A673 (cell line): ENCODE results near the gene DLX5. TPM values are rescaled to one million over a fixed set of nuclear protein-coding genes. Genes with fewer than 3 reads are reported as not detected.

ENCODE experiments used
- BruUV-seq: library from RNA; stranded (reverse); fragments of 400-500 nt; replicated peaks from 2 replicates; lab custom pipeline; 2021; lab: Mats Ljungman, UMichigan
- CTCF ChIA-PET: fragments of 300-600 bp; sonication (Branson Sonifier 250); formaldehyde crosslinking; loops from one replicate; lab custom pipeline; 2022; ENCODE audit warnings: antibody characterized with exemption; lab: Charles Lee
- POLR2A ChIA-PET: fragments of 300-600 bp; sonication (Branson Sonifier 250); formaldehyde crosslinking; loops from one replicate; lab custom pipeline; 2022; ENCODE audit warnings: antibody characterized with exemption; ENCODE audit not compliant: low non-redundant PET; lab: Charles Lee
- DNase-seq: peaks from one replicate; pipeline ENCODE4 v3.0.0-alpha.2; 2015; ENCODE audit warnings: low spot score
- H3K27ac ChIP-seq: fragments of 200-600 bp; sonication (generic); 2 replicates; pipeline ENCODE4 v1.5.1; 2016; ENCODE audit warnings: mixed run types, low read depth, mild to moderate bottlenecking, mixed read lengths, antibody characterized with exemption, low read length; ENCODE audit not compliant: poor library complexity, severe bottlenecking
- H3K27me3 ChIP-seq: fragments of 200-600 bp; sonication (generic); replicated peaks from 2 replicates; pipeline ENCODE4 v1.6.1; 2017; ENCODE audit warnings: mixed run types, low read depth, mild to moderate bottlenecking, mixed read lengths, antibody characterized with exemption, low read length; ENCODE audit not compliant: insufficient read depth, poor library complexity
- H3K36me3 ChIP-seq: fragments of 200-600 bp; sonication (generic); 2 replicates; pipeline ENCODE4 v1.6.1; 2016; ENCODE audit warnings: mixed run types, mild to moderate bottlenecking, mixed read lengths, antibody characterized with exemption, low read length; ENCODE audit not compliant: insufficient read depth, poor library complexity, severe bottlenecking
- H3K4me1 ChIP-seq: fragments of 200-600 bp; sonication (generic); 2 replicates; pipeline ENCODE4 v1.6.1; 2017; ENCODE audit warnings: mixed run types, mild to moderate bottlenecking, mixed read lengths, antibody characterized with exemption, low read length; ENCODE audit not compliant: insufficient read depth, poor library complexity, severe bottlenecking
- H3K4me3 ChIP-seq: fragments of 200-600 bp; sonication (generic); 2 replicates; pipeline ENCODE4 v1.5.1; 2016; ENCODE audit warnings: low read depth, mixed run types, mild to moderate bottlenecking, mixed read lengths, low read length; ENCODE audit not compliant: poor library complexity, severe bottlenecking
- H3K9me3 ChIP-seq: fragments of 200-600 bp; sonication (generic); 2 replicates; pipeline ENCODE4 v1.6.1; 2016; ENCODE audit warnings: mixed run types, low read depth, mild to moderate bottlenecking, mixed read lengths, antibody characterized with exemption, low read length; ENCODE audit not compliant: poor library complexity, severe bottlenecking
- CTCF ChIP-seq: fragments of 300-800, 200-600 bp; sonication (generic); conservative IDR thresholded peaks from 2 replicates; pipeline ENCODE4 v1.5.1; 2017; ENCODE audit warnings: low read depth, mild to moderate bottlenecking, antibody characterized with exemption, low read length, moderate library complexity, mixed read lengths
- EZH2 ChIP-seq: fragments of 200-600 bp; sonication (generic); IDR thresholded peaks from 2 replicates; pipeline ENCODE4 v1.6.1; 2017; ENCODE audit warnings: borderline replicate concordance, low read depth, mild to moderate bottlenecking, mixed read lengths, antibody characterized with exemption, low read length; ENCODE audit not compliant: poor library complexity, severe bottlenecking
- intact Hi-C: fragments of 100-400 bp; cut with micrococcal nuclease; formaldehyde crosslinking; loops from one replicate; pipeline ENCODE4 v1.10.0; 2022; ENCODE audit not compliant: unreplicated experiment
- total RNA-seq: library from RNA; stranded (reverse); gene quantifications from 2 replicates; pipeline ENCODE4 v1.2.3, GENCODE V29; 2021

Gene DLX5
- total RNA-seq, 1 experiment from 2014 or later = 69.6 TPM

- Histone ChIP-seq H3K4me3 (peak overlapping the region; percentile 1), H3K27me3 (peaks cover 38% of the 10 kb centered on the region), H3K9me3 (no peaks in the 10 kb centered on the region), H3K27ac (peak overlapping the region; percentile 58), H3K36me3 (peaks cover 14% of the 10 kb centered on the region), H3K4me1 (peaks cover 48% of the 10 kb centered on the region)
- POLR2A ChIA-PET = no interaction called here
- TF ChIP-seq CTCF (no peak), EZH2 (no peak)
- intact Hi-C loops = loop anchor here (5.0 to 10.0 kb wide), 2 partner anchors 65 to 193 kb away; no protein-coding TSS in a partner anchor
- CTCF ChIA-PET = no interaction called here
- DNase-seq = no peak
- no TSS peak for BruUV-seq
Measured at GRCh38 chr7:97009753-97010732, 14.6 kb downstream of the DLX5 start.

GRCh38 chr7:97008275-97008917 is 16.2 kb downstream of the DLX5 start:
- Histone ChIP-seq H3K27ac (no peak overlapping the region), H3K9me3 (no peaks in the 10 kb centered on the region), H3K4me3 (peak overlapping the region; percentile 57), H3K27me3 (peaks cover 26% of the 10 kb centered on the region), H3K4me1 (peaks cover 41% of the 10 kb centered on the region), H3K36me3 (peaks cover 14% of the 10 kb centered on the region)
- intact Hi-C loops = loop anchor here (5.0 to 10.0 kb wide), 2 partner anchors 64 to 191 kb away; no protein-coding TSS in a partner anchor
- ChIA-PET CTCF (no interaction called here), POLR2A (no interaction called here)
- BruUV-seq = TSS peak; percentile 23
- no peak for DNase-seq
- no peak for TF ChIP-seq CTCF
- no peak for TF ChIP-seq EZH2

- Histone ChIP-seq H3K27me3 (peaks cover 23% of the 10 kb centered on the region), H3K36me3 (peaks cover 14% of the 10 kb centered on the region), H3K4me3 (peak overlapping the region; percentile 57), H3K27ac (peak overlapping the region; percentile 81), H3K4me1 (peaks cover 36% of the 10 kb centered on the region), H3K9me3 (no peaks in the 10 kb centered on the region)
- no peak for DNase-seq
- no TSS peak for BruUV-seq
- TF ChIP-seq EZH2 (no peak), CTCF (no peak)
- ChIA-PET POLR2A (interaction anchor here (0.6 kb wide), 1 partner anchor 1377 kb away, joined by 8 read pairs; no protein-coding TSS in a partner anchor), CTCF (no interaction called here)
- intact Hi-C loops = loop anchor here (5.0 to 10.0 kb wide), 2 partner anchors 63 to 190 kb away; no protein-coding TSS in a partner anchor
Measured at GRCh38 chr7:97007583-97007861, 17.1 kb downstream of the DLX5 start.
